ENCODE measurements around the gene NRM. TPM values are rescaled to one million over a fixed set of nuclear protein-coding genes. Genes with fewer than 3 reads are reported as not detected.

The NRM gene
- total and polyA plus RNA-seq, 2 of the 13 experiments (the other 11 are each of a cell fraction or from before 2014, with no cell fraction given): 12.5 to 16.0 TPM

GRCh38 chr6:30672445-30673253 lies 18.1 kb downstream of the NRM start, which contains the start of gene DHX16 (continued):
- TF ChIP-seq NONO (IDR thresholded peaks at IDR 0.05) (no peak), NONO (CRISPR knock-in tag; conservative IDR thresholded peaks at IDR 0.05) (peak; percentile 89), DPF2 (CRISPR knock-in tag; IDR thresholded peaks at IDR 0.05; ENCODE audit: borderline replicate concordance, low read depth) (no peak), CREBL2 (CRISPR knock-in tag; IDR thresholded peaks at IDR 0.05; ENCODE audit: borderline replicate concordance) (0 out of 2 replicates have a peak, but pooled peaks have one; percentile 61), EEA1 (CRISPR knock-in tag; IDR thresholded peaks at IDR 0.05; ENCODE audit: borderline replicate concordance) (no peak), ZNF878 (CRISPR knock-in tag; IDR thresholded peaks at IDR 0.05) (no peak; the same call in 1 of the 2 replicates), ARID5B (CRISPR knock-in tag; IDR thresholded peaks at IDR 0.05) (peak; percentile 68), GMEB1 (CRISPR knock-in tag; IDR thresholded peaks at IDR 0.05; ENCODE audit: borderline replicate concordance) (peak; percentile 82), USF2 (IDR thresholded peaks at IDR 0.05; ENCODE audit: low read depth, low read length) (no peak), USF2 (CRISPR knock-in tag; IDR thresholded peaks at IDR 0.05; ENCODE audit: borderline replicate concordance) (no peak), CSRNP2 (CRISPR knock-in tag; conservative IDR thresholded peaks at IDR 0.05; ENCODE audit: low read depth) (no peak), DNMT3B (CRISPR knock-in tag; conservative IDR thresholded peaks at IDR 0.05) (no peak; the same call in 1 of the 2 replicates), ZMYM2 (CRISPR knock-in tag; IDR thresholded peaks at IDR 0.05) (no peak), PRDM10 (CRISPR knock-in tag; IDR thresholded peaks at IDR 0.05; ENCODE audit: low read depth) (peak; percentile 63; the same call in 1 of the 2 replicates)

Data from HepG2 (cell line).